ENCODE data around the gene FOXR1.
"Not testable (repeated sequence)": the region's sequence is repeated elsewhere in the genome, so short reads cannot be mapped to it uniquely, and the experiment has no call there.

Gene FOXR1

GRCh38 chr11:118998388-118998717 lies 26.8 kb downstream of the FOXR1 start:
- no peak for DNase-seq

GRCh38 chr11:118998822-118999221 lies 27.3 kb downstream of the FOXR1 start:
- DNase-seq, result no peak

GRCh38 chr11:119000906-119001305 lies 29.3 kb downstream of the FOXR1 start:
- DNase-seq, result no peak

GRCh38 chr11:119006656-119007055 lies 35.1 kb downstream of the FOXR1 start:
- DNase-seq, result no peak

GRCh38 chr11:119011476-119012053 lies 40.0 kb downstream of the FOXR1 start:
- DNase-seq, result no peak

- no peak for DNase-seq
Measured at GRCh38 chr11:119012629-119013170, 41.1 kb downstream of the FOXR1 start.

GRCh38 chr11:119014209-119014924 lies 42.8 kb downstream of the FOXR1 start:
- no peak for DNase-seq

GRCh38 chr11:119015054-119015611 lies 43.6 kb downstream of the FOXR1 start:
- no peak for DNase-seq

GRCh38 chr11:119016216-119017009 lies 44.9 kb downstream of the FOXR1 start:
- DNase-seq, result no peak

- not testable (repeated sequence) for DNase-seq
Measured at GRCh38 chr11:119017377-119017776, 45.8 kb downstream of the FOXR1 start.

- peak; percentile 75 for DNase-seq
Measured at GRCh38 chr11:119018074-119018938, 46.7 kb downstream of the FOXR1 start, which contains the start of the genes RPS25 and TRAPPC4. Gene RPS25 (minus strand): TSS chr11:119018343. CDS start chr11:119018284, 59 bp downstream. Gene TRAPPC4 (plus strand): TSS chr11:119018766. CDS start chr11:119018796, 30 bp downstream.

GRCh38 chr11:119019996-119020395 lies 48.4 kb downstream of the FOXR1 start:
- DNase-seq, result no peak

GRCh38 chr11:119021631-119022030 lies 50.1 kb downstream of the FOXR1 start:
- no peak for DNase-seq

- no peak for DNase-seq
Measured at GRCh38 chr11:119023741-119024140, 52.2 kb downstream of the FOXR1 start.

- no peak for DNase-seq
Measured at GRCh38 chr11:119024430-119025098, 53.0 kb downstream of the FOXR1 start.

- no peak for DNase-seq
Measured at GRCh38 chr11:119025099-119025473, 53.5 kb downstream of the FOXR1 start.

GRCh38 chr11:119025541-119025940 lies 54.0 kb downstream of the FOXR1 start:
- no peak for DNase-seq

- DNase-seq, result no peak
Measured at GRCh38 chr11:119025978-119026766, 54.6 kb downstream of the FOXR1 start.

GRCh38 chr11:119026970-119027369 lies 55.4 kb downstream of the FOXR1 start:
- DNase-seq, result no peak

GRCh38 chr11:119027561-119028345 lies 56.2 kb downstream of the FOXR1 start:
- no peak for DNase-seq
